ENCODE data around the gene STXBP5. TPM values are rescaled to one million over a fixed set of nuclear protein-coding genes. Genes with fewer than 3 reads are reported as not detected.
A peak's percentile ranks its signal among the peaks of the same experiment; 100 is the strongest.

STXBP5 gene
- total RNA-seq, 2 experiments from 2014 or later, result 21.0 to 22.5 TPM

DNA sequence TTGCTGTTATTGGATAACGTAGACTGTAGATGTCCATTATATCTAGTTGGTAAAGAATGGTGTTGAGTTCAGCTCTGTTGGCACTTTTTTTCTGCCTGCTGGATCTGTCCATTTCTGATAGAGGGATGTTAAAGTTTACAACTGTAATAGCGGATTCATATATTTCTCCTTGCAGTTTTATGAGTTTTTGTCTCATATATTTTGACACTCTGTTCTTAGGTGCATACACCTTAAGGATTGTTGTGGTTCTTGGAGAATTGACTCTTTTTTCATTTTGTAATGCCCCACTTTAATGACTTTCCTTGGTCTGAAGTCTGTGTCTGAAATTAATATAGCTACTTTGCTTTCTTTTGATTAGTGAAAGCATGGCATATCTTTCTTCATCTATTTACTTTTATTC is 16.1 kb downstream of the STXBP5 start:
- H3K27ac ChIP-seq (ENCODE audit: low read depth in 1 of 2, low read length in 2 of 2), result no peak overlapping the region
- Mint-ChIP-seq H3K4me3 (no peak overlapping the region), H3K27ac (no peak overlapping the region), H3K27me3 (no peaks in the 10 kb centered on the region), H3K9me3 (no peaks in the 10 kb centered on the region), H3K4me1 (ENCODE audit: low read depth) (peaks cover 46% of the 10 kb centered on the region), H3K36me3 (ENCODE audit: low read depth) (peaks cover 45% of the 10 kb centered on the region)
- H3K9me3 ChIP-seq (ENCODE audit: control insufficient read depth in 1 of 2, insufficient read depth in 1 of 2, low read length in 2 of 2), result no peaks in the 10 kb centered on the region
- no peaks in the 10 kb centered on the region for H3K4me1 ChIP-seq (ENCODE audit: insufficient read depth, low read length)
- H3K27me3 ChIP-seq (ENCODE audit: control insufficient read depth in 1 of 2, insufficient read depth in 2 of 2, low read length in 2 of 2), result no peaks in the 10 kb centered on the region
- TF ChIP-seq, protein P1, sequence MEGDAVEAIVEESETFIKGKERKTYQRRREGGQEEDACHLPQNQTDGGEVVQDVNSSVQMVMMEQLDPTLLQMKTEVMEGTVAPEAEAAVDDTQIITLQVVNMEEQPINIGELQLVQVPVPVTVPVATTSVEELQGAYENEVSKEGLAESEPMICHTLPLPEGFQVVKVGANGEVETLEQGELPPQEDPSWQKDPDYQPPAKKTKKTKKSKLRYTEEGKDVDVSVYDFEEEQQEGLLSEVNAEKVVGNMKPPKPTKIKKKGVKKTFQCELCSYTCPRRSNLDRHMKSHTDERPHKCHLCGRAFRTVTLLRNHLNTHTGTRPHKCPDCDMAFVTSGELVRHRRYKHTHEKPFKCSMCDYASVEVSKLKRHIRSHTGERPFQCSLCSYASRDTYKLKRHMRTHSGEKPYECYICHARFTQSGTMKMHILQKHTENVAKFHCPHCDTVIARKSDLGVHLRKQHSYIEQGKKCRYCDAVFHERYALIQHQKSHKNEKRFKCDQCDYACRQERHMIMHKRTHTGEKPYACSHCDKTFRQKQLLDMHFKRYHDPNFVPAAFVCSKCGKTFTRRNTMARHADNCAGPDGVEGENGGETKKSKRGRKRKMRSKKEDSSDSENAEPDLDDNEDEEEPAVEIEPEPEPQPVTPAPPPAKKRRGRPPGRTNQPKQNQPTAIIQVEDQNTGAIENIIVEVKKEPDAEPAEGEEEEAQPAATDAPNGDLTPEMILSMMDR (IDR thresholded peaks at IDR 0.05), result no peak
- intact Hi-C loops (cut with DNase I, micrococcal nuclease), result loop anchor here in 1 of 2 experiments (5.0 kb wide), 1 partner anchor 363 kb away; no protein-coding TSS in a partner anchor
- ChIA-PET CTCF (no interaction called here), POLR2A (interaction anchor here (2.1 kb wide), 1 partner anchor 18 kb away, joined by 8 read pairs; no protein-coding TSS in a partner anchor)
- H3K4me3 ChIP-seq (ENCODE audit: low read length), result no peak overlapping the region
- H3K36me3 ChIP-seq (ENCODE audit: insufficient read depth, low read length), result no peaks in the 10 kb centered on the region
- ATAC-seq (ENCODE audit: poor library complexity) (no peak), DNase-seq (no peak)

DNA sequence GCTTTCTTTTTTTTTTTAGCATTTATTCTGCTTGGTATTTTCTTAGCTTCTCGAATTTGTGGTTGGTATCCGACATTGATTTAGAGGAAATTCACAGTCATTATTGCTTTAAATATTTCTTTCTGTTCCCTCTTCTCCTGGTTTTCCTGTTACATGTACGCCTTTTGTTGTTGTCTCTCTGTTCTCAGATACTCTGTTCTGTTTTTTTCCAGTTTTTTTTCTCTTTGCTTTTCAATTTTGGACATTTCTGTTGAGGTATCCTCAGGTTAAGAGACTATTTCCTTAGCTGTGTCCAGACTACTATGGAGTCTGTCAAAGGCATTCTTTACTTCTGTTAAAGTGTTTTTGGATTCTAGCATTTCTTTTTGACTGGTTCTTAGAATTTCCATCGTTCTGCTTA is 17.5 kb downstream of the STXBP5 start:
- no peak overlapping the region for H3K27ac Mint-ChIP-seq
- no peaks in the 10 kb centered on the region for H3K36me3 ChIP-seq (ENCODE audit: insufficient read depth, low read length)

DNA sequence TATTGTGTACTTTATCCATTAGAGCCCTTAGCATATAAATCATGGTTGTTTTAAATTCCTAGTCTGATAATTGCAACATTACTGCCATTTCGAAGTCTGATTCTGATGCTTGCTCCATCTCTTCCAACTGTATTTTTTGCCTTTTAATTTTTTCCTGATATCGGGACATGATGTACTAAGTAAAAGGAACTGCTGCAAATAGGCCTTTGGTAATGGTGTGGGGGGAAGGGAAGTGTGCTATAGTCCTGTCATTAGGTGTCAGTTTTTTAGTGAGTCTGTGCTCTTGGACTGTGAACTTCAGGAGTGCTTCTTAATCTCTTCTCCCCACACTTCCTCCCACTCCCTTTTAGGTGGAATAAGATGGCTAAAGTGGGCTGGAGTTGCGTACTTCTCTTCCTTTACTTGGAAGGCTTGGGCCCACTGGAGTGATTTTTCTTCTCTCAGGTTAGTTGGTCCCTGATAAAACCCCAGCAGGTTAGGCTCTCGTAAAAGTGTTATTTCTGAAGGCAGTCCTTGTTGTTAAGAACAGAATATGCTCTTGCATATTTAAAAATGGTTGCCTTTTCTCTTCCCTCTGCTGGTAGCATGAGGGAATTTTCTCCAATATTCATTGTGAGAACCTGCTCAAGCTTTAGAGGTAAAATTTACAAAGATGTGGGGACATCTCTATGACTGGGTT is 18.1 kb downstream of the STXBP5 start:
- TF ChIP-seq, protein P1 (IDR thresholded peaks at IDR 0.05), result peak; percentile 37
- DNase-seq, result peak in 3 of 14 experiments; percentile 28 to 42 (median 41)

More for the DNA sequence above, 17.5 kb downstream of the STXBP5 start:
- Histone ChIP-seq H3K4me1 (ENCODE audit: insufficient read depth, low read length) (no peaks in the 10 kb centered on the region), H3K27me3 (ENCODE audit: control insufficient read depth in 1 of 2, insufficient read depth in 2 of 2, low read length in 2 of 2) (no peaks in the 10 kb centered on the region), H3K9me3 (ENCODE audit: control insufficient read depth in 1 of 2, insufficient read depth in 1 of 2, low read length in 2 of 2) (no peaks in the 10 kb centered on the region), H3K27ac (ENCODE audit: low read depth in 1 of 2, low read length in 2 of 2) (no peak overlapping the region), H3K4me3 (ENCODE audit: low read length) (no peak overlapping the region)
- ChIA-PET CTCF (no interaction called here), POLR2A (interaction anchor here (2.1 kb wide), 1 partner anchor 19 kb away, joined by 8 read pairs; no protein-coding TSS in a partner anchor)
- Mint-ChIP-seq H3K4me1 (ENCODE audit: low read depth) (peaks cover 53% of the 10 kb centered on the region), H3K36me3 (ENCODE audit: low read depth) (peaks cover 45% of the 10 kb centered on the region), H3K9me3 (no peaks in the 10 kb centered on the region), H3K27me3 (no peaks in the 10 kb centered on the region), H3K4me3 (no peak overlapping the region)
- TF ChIP-seq, protein P1 (IDR thresholded peaks at IDR 0.05), result no peak
- DNase-seq (no peak), ATAC-seq (ENCODE audit: poor library complexity) (no peak)
- intact Hi-C loops (cut with DNase I, micrococcal nuclease), result loop anchor here in 1 of 2 experiments (1.0 to 5.0 kb wide), 2 partner anchors 19 to 364 kb away; no protein-coding TSS in a partner anchor

More for the DNA sequence above, 18.1 kb downstream of the STXBP5 start:
- intact Hi-C loops (cut with DNase I, micrococcal nuclease), result loop anchor here in 1 of 2 experiments (1.0 to 5.0 kb wide), 2 partner anchors 20 to 365 kb away; no protein-coding TSS in a partner anchor
- no peaks in the 10 kb centered on the region for H3K36me3 ChIP-seq (ENCODE audit: insufficient read depth, low read length)
- H3K9me3 ChIP-seq (ENCODE audit: control insufficient read depth in 1 of 2, insufficient read depth in 1 of 2, low read length in 2 of 2), result no peaks in the 10 kb centered on the region
- ChIA-PET CTCF (no interaction called here), POLR2A (interaction anchor here (1.3 kb wide), 1 partner anchor 17 kb away, joined by 3 read pairs; no protein-coding TSS in a partner anchor)
- Mint-ChIP-seq H3K27ac (no peak overlapping the region), H3K27me3 (no peaks in the 10 kb centered on the region), H3K4me3 (no peak overlapping the region), H3K36me3 (ENCODE audit: low read depth) (peaks cover 45% of the 10 kb centered on the region), H3K4me1 (ENCODE audit: low read depth) (peaks cover 58% of the 10 kb centered on the region), H3K9me3 (no peaks in the 10 kb centered on the region)
- no peak overlapping the region for H3K4me3 ChIP-seq (ENCODE audit: low read length)
- no peak overlapping the region for H3K27ac ChIP-seq (ENCODE audit: low read depth in 1 of 2, low read length in 2 of 2)
- no peaks in the 10 kb centered on the region for H3K4me1 ChIP-seq (ENCODE audit: insufficient read depth, low read length)
- ATAC-seq (ENCODE audit: poor library complexity), result peak; percentile 75
- H3K27me3 ChIP-seq (ENCODE audit: control insufficient read depth in 1 of 2, insufficient read depth in 2 of 2, low read length in 2 of 2), result no peaks in the 10 kb centered on the region
